ENCODE measurements around the gene RNU1-2.
"Not testable (repeated sequence)": the region's sequence is repeated elsewhere in the genome, so short reads cannot be mapped to it uniquely, and the experiment has no call there.

RNU1-2 gene

GRCh38 chr1:16927256-16927655 is 31.5 kb downstream of the RNU1-2 start:
- no peak for DNase-seq (ENCODE audit: low read depth)

- no peak for DNase-seq (ENCODE audit: low read depth)
These were observed 32.1 kb downstream of the RNU1-2 start for GRCh38 chr1:16927711-16928485.

- not testable (repeated sequence) for DNase-seq (ENCODE audit: low read depth)
These were observed 33.6 kb downstream of the RNU1-2 start for GRCh38 chr1:16929146-16930041.

GRCh38 chr1:16931206-16931934 is 35.6 kb downstream of the RNU1-2 start:
- not testable (repeated sequence) for DNase-seq (ENCODE audit: low read depth)

- DNase-seq (ENCODE audit: low read depth), result not testable (repeated sequence)
These were observed 38.2 kb downstream of the RNU1-2 start for GRCh38 chr1:16933945-16934344.

GRCh38 chr1:16936580-16936979 is 40.8 kb downstream of the RNU1-2 start:
- not testable (repeated sequence) for DNase-seq (ENCODE audit: low read depth)

- DNase-seq (ENCODE audit: low read depth), result no peak
These were observed 42.9 kb downstream of the RNU1-2 start for GRCh38 chr1:16938351-16939321.

- DNase-seq (ENCODE audit: low read depth), result not testable (repeated sequence)
These were observed 43.8 kb downstream of the RNU1-2 start for GRCh38 chr1:16939386-16940180.

- no peak for DNase-seq (ENCODE audit: low read depth)
These were observed 48.3 kb downstream of the RNU1-2 start for GRCh38 chr1:16944038-16944437.

- DNase-seq (ENCODE audit: low read depth), result not testable (repeated sequence)
These were observed 49.7 kb downstream of the RNU1-2 start for GRCh38 chr1:16945512-16945911.

Measured in stimulated activated CD8-positive, alpha-beta memory T cell treated with anti-CD3 and anti-CD28 coated beads, Interleukin-15, amount 100 ng/mL, for 24 hours (primary cell).